Renal pelvis (tissue), 4 donors: Measurements from ENCODE around the gene TPST1. TPM values are rescaled to one million over a fixed set of nuclear protein-coding genes. Genes with fewer than 3 reads are reported as not detected.
A peak's percentile ranks its signal among the peaks of the same experiment; 100 is the strongest.
"Not testable (repeated sequence)": the region's sequence is repeated elsewhere in the genome, so short reads cannot be mapped to it uniquely, and the experiment has no call there.

Experiments used
- DNase-seq: peaks from one replicate; pipeline ENCODE4 v3.0.0-alpha.2; 2013
- polyA plus RNA-seq, 3 donors: library from polyadenylated mRNA; unstranded; fragments of 120-200 nt; gene quantifications; one replicate each; pipeline ENCODE4 v1.2.1, GENCODE V29; 2013; ENCODE audit not compliant: insufficient read length in 3 of 3

The TPST1 gene
- polyA plus RNA-seq, 3 donors, result 37.3 to 43.7 (median 40.3) TPM

DNA sequence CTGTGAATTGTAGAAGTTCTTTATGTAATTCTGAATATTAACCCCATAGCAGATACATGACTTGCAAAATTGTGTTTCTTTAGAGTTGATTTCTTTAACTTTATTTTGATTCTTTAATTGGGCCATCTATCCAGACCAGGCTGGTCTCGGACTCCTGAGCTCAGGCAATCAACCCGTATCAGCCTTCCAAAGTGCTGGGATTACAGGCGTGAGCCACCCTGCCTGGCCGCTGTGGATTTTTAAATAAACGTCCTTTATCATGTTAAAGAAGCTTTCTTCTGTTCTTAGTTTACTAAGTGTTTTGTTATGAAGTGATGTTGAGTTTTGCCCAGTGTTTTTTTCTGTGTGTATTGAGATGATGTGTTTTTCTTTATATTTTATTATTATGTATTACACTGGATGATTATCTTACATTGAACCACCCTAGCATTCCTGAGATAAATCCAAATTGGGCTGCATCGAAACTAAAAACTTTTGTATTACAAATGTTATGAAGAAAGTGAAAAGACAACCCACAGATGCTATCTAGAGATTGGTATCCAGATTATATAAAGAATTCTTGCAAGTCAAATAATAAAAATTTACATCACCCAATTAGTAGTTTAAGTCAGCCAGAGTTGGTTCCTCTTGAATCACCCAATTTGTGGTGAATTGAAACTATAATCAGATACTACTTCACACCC lies 118.1 kb downstream of the TPST1 start:
- DNase-seq, result no peak

DNA sequence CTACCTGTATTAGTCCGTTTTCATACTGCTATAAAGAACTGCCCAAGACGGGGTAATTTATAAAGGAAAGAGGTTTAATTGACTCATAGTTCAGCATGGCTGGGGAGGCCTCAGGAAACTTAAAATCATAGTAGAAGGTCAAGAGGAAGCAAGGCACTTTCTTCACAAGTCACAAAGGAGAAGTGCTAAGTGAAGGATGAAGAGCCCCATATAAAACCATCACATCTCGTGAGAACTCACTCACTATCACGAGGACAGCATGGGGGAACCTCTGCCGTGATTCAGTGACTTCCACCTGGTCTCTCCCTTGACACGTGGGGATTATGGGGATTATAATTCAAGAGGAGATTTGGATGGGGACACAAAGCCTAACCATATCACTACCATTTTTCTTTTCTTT lies 119.9 kb downstream of the TPST1 start:
- DNase-seq, result not testable (repeated sequence)

DNA sequence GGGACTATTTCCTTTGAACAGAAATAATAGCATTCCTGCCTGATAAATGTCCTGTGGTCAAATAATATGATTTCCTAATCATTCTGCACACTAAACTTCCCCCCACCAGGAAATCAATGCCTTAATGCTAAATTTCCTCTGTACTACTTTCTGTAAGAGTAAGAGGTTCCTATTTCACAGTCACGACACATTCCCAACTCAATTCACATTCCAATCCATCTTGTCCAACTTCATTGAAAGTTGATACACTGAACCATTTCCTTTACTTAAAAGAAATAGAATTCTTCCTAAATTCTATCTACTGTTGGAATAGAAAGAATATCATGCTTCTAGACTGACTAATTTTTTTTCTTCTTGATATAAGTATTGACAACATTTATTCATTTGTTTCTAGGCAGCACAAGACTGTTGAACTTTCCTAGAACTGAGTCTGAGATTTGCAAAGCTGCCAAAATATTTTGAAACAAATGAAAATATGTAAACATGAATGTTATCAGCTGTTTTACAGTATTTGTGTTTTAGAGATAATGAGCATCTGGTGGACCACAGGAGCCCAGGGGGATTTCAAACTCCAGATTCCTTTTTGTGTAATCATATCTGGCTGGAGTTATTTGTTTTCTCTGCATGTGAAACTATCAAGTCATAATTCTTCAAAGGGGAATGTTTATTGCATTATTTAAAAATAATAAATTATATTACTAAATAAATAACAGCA lies 121.5 kb downstream of the TPST1 start:
- peak; percentile 46 for DNase-seq

DNA sequence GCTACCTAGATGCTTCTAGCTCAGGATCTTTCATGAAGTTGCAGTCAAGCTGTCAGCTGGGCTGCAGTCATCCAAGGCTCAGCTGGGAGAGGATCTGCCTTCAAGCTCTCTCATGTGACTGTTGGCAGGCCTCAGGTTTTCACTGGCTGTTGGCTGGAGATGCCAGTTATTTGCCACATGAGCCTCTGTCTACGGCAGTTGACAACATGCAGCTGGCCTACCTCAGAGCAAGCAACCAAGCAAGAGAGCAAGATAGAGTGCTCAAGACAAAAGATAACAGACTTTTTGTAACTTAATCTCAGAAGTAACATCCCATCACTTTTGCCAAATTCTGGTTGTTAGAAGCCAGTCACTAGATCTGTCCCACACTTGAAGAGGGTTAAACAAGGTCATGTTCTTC lies 125.8 kb downstream of the TPST1 start:
- DNase-seq, result peak; percentile 79

DNA sequence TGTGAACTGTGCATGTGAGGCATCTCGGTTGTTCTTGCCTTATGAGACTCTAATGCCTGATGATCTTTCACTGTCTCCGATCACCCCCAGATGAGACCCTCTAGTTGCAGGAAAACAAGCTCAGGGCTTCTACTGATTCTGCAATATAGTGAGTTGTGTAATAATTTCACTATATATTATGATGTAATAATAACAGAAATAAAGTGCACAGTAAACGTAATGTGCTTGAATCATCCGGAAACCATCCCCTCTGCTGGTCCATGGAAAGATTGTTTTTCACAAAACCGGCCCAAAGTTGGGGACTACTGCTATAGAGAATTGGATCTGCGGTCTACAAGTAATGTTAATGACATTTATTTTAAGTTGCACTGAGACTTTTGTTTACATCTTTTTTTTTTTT lies 126.7 kb downstream of the TPST1 start:
- no peak for DNase-seq

DNA sequence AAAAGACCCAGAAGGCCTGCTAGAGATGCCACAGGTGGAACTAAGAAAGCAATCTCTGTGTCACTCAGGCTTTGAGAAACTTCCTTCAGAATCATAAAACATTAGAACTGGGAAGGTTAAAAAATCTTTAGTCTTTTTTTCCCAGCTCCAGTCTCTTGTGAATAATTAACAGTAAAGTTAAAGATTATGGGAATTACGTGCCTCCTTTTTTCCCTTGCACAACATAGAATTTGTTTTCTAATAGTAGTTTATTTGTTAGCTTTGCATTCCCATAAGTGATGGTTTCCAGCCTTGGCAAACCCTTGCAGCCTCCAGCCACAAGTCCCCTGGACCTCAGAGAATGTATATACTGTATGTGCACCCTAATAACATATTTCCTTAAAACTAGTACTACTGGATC lies 128.3 kb downstream of the TPST1 start:
- peak; percentile 33 for DNase-seq

DNA sequence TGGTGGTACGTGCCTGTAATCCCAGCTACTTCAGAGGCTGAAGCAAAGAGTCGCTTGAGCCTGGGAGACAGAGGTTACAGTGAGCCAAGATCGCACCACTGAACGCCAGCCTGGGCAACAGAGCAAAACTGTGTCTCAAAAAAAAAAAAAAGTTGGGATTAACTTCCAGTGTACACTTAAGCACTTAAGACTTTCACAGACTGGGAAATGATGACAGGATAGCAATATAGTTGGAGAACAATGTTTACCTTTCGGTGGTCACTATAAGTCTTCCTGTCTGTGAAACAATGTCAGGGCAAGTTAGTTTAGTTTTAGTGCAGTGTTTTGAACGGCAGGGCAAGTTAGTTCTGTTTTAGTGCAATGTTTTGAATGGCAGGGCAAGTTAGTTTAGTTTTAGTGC lies 130.2 kb downstream of the TPST1 start:
- DNase-seq, result no peak

DNA sequence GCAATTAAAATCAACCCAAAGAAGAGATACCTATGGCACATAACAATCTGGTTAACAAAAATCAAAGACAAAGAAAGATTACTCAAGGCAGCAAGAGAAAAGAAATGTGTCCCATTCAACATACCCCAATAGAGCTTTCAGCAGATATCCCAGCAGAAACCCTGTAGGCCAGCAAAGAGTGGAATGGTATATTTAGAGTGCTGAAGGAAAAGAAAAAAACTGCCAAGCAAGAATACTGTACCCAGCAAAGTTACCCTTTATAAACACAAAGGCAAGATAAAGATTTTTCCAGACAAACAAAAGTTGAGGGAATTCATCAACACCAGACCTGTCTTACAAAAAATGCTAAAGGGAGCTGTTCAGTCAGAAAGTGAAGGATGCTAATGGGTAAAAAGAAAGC lies 131.6 kb downstream of the TPST1 start:
- DNase-seq, result no peak

DNA sequence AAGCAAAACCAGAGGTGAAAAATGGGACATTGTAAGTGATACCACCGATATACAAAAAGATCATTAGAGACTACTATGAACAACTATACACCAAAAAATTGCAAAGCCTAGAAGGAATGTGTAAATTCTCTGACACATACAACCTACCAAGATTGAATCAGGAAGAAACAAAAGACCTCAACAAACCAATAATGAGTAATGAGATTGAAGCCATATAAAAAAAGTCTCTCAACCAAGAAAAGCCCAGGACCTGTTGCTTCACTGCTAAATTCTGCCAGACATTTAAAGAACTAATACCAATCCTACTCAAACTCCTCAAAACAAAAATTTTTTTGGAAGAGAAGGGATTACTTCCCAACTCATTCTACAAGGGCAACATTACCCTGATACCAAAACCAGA lies 134.0 kb downstream of the TPST1 start:
- no peak for DNase-seq

DNA sequence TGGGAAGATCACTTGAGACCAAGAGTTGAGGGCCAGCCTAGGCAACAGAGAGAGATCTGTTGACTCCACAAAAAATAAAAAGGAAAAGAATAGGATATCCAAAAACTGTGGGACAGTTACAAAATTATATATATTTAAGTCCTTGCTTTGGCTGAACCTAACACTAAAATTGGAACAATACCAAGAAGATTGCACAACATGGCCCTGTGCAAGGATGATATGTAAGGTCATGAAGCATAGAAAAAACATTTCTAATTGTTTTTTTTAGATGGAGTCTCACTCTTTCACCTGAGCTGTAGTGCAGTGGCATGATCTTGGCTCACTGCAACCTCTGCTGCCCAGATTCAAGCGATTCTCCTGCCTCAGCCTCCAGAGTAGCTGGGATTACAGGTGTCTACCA lies 139.0 kb downstream of the TPST1 start:
- no peak for DNase-seq

DNA sequence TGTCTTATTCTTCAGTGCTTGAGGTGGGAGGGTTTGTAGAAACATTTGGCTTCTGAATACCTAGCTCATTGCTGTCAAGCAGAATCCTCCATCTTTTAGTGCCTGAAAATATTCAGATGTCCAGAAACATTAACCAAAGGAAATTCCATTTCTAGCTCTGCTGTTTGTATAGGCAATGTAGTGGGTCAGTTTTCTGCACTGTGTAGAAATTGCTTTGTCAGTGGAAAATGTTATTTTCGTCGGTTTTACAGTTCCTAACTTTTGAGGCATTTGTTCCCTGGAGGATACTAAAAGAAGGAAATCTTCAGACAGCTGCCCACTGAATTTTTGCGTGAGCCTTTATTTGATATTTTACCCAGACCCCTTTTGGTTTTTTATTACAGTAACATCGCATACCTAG lies 143.4 kb downstream of the TPST1 start:
- no peak for DNase-seq

DNA sequence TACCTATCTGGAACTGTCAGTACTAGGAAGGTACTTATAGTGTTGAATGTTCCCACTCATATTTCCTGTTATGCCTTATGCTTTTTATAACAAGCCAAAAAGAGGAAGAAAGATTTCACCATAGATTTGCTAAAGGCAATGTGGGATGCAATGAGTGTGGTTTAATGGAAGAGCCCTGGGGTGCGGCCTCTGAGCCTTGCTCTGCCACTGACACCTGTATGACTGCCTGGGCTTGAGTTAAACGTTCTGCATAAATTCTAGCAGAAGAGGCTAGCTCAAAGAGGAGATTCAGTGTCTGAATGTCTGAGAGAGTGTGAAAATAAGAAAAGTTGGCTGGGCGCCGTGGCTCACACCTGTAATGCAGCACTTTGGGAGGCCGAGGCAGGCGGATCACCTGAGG lies 143.8 kb downstream of the TPST1 start:
- DNase-seq, result no peak

DNA sequence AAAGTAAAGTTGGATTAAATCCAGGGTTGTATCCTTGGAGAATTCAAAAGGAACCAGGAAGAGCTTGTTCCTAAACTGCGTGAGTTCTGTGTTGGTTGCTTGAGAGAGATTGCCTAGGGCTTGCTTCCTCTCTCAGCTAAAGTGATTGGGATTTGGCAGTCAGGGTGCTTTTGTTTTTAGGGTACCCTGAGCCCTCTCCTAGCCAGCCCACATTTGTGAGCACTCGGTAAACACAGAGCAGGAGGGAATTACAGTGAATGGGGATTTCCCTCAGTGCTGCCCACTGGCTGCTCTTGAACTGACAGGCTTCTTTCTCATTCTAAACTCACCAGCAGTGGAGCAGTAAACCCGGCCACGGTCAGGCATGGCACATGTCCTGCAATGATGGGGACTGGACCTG lies 146.9 kb downstream of the TPST1 start:
- no peak for DNase-seq

DNA sequence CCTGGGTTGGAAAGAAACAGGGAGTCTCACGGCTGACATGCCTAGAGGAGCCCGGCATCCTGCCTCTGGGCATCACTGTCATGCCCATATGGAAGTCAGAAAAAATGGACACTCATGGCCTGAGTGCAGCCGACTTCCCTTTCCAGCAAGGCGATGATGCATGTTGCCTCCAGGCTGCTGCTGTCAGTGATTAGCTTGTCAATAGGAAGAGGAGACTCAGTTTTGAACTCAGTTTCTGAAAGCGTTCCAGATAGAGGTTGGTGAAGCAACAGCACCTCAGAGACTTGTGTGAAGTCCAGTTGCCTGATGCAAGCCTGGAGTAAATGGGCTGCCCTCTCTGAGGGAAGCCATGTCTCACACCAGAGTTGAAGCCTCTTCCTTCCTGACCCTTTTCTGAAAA lies 148.4 kb downstream of the TPST1 start:
- DNase-seq, result no peak

DNA sequence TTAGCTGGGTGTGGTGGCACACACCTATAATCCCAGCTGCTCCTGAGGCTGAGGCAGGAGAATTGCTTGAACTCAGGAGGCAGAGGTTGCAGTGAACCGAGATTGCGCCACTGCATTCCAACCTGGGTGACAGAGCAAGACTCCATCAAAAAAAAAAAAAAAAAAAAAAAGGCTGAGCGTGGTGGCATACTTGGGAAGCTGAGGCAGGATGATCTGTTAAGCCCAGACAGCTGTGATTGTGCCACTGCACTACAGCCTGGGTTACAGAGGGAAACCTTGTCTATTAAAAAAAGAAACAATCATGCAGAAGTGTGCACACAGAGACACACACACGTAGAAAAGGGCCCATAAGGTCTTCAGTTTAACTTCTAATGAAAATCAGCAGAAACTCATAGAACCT lies 150.6 kb downstream of the TPST1 start:
- DNase-seq, result no peak

DNA sequence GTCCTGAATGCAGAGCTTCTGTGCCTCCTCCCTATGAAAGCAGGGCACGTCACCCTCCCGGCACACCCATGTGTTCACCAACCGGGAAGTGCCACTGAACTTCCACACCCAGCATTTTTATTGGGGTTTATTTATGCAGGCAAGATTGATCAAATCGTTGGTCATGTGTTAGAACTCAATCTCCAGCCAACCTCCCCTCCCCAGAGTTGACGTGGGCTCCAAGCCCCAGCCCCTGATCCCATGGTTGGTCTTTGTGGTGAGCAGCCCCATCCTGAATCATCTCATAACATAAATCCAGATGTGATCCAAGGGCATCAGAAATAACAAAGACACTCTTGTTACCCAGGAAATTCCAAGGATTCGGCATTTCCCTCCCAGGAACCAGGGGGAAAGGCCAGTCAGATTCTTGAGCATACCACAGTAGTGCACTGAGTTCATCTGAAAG lies 151.2 kb downstream of the TPST1 start:
- DNase-seq, result no peak

DNA sequence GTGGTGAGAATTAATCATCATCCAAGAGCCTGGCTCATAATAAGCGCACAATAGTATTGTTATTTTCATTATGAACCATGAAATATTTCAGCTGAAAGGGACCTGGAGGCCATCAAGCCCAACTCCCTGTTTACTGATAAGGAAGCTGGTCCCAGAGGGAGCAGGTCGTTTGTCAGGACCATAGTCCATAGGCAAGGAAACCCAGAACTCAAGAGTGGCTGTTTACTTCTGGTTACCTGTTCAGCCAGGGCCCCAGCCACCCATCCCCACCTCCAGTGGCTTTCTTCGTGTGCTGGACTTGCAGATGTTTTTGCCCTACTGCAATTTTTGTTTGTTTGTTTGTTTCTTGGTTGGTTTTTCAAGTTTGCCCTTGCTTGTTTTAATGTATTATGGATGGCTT lies 152.0 kb downstream of the TPST1 start:
- DNase-seq, result no peak

DNA sequence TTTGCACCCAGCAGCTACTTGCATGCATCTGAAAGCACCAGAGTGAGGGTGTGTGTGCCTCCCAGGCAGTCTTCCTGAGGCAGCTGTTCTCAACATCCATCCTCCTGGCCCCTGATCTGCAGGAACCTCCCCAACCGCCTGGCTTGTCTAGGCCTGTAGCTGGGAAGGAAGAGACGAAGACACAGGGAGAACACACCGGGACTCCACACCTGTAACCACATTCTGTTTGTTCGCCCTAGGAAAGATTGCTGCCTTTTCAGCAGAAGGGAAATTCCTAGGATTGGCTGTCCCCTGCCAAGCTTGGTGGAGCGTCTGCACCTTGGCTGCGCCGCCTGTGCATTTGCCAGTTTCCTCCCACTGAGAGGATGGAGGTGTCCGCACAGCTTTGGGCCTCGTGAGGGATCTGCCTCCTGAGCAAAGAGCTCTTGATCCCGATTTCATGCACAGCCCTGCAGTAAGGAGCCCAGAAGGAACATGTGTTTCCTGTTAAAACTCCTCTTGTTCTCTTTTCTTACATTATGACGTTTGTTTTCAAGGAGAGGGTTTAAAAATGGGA lies 154.6 kb downstream of the TPST1 start:
- no peak for DNase-seq

DNA sequence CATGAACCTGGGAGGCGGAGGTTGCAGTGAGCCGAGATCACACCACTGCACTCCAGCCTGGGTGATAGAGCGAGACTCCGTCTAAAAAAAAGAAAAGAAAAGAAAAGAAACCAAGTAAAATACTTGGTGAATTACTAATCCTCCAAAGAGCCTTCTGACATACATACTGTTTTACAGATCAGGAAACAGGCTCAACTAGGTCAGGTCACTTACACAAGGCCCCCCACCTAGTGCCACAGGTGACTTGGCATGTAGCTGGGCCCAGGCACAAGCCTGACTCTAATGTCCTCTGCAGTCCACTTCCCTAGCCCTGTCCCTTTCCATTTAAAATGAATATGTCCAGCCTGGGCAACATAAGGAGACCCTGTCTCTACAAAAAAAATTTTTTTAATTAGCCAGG lies 157.0 kb downstream of the TPST1 start:
- DNase-seq, result no peak

DNA sequence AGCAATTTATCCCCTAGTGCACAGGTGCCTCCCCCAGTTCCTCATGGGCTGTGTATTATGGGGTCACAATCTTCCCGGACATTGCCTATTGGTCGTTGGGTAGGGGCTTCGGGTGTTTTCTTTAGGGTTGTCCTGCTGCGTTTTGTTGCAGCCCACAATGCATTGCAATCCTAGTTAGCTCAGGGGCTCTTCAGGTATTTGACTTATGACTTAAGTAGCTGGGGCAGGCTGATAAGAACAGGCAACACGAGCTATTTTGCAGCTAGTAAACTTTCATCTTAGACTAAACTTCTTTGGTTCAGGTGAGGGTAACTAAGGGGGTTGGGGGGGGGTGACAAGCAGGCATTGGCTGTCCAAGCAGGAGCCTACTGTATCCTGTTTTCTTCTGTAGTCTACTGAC lies 158.5 kb downstream of the TPST1 start:
- no peak for DNase-seq

DNA sequence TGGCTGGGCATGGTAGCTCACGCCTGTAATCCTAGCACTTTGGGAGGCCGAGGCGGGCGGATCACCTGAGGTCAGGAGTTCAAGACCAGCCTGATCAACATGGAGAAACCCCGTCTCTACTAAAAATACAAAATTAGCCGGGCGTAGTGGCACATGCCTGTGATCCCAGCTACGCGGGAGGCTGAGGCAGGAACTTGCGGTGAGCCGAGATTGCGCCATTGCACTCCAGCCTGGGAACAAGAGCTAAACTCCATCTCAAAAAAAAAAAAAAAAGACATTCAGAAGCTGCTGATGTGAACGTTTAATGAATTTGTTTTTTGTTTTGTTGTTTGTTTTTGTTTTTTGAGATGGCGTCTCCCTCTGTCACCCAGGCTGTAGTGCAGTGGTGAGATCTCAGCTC lies 159.9 kb downstream of the TPST1 start:
- not testable (repeated sequence) for DNase-seq

DNA sequence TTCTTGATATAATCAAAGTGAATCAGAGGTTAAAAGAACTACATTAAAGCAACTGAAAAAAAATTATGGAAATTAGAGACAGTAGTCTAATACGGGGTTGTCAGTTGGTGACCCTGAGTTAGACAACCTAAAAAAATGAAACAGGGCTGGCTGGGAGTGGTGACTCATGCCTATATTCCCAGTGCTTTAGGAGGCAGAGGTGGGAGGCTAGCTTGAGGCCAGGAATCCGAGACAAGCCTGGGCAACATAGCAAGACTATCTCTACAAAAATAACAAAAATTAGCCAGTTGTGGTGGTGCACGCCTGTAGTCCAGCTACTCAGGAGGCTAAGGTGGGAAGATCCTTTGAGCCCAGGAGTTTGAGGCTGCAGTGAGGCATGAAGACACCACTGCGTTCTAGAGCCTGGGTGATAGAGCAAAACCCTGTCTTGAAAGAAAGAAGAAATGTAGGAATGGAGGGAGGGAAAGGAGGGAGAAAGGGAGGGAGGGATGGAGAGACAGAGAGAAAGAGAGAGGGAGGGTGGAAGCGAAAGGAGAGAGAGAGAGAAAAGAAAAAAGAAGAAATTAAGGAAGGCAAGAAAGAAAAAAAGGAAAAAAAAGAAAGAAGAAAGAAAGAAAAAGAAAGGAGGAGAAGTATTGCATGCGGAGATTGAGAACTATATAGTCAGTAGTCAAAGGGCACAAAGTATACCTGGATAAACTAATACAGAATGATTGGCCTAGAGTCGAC lies 166.1 kb downstream of the TPST1 start:
- no peak for DNase-seq
